GM18508 (cell line): ENCODE measurements around the gene PFKL.
"Not testable (repeated sequence)": the region's sequence is repeated elsewhere in the genome, so short reads cannot be mapped to it uniquely, and the experiment has no call there.

Experiments used
- ATAC-seq: cut with Tn5 transposase; IDR thresholded peaks from one replicate; pipeline ENCODE4 v1.9.1; 2021; ENCODE audit warnings: moderate number of reproducible peaks; ENCODE audit not compliant: insufficient read depth, unreplicated experiment

PFKL gene

GRCh38 chr21:44354775-44355771, 55.2 kb downstream of the PFKL start:
- no peak for ATAC-seq

GRCh38 chr21:44356160-44356559, 56.3 kb downstream of the PFKL start:
- ATAC-seq, result no peak

- ATAC-seq, result no peak
Measured at GRCh38 chr21:44356636-44357035, 56.8 kb downstream of the PFKL start.

GRCh38 chr21:44357064-44357837, 57.4 kb downstream of the PFKL start:
- no peak for ATAC-seq

- no peak for ATAC-seq
Measured at GRCh38 chr21:44359396-44359795, 59.5 kb downstream of the PFKL start.

- no peak for ATAC-seq
Measured at GRCh38 chr21:44360159-44360558, 60.3 kb downstream of the PFKL start.

- not testable (repeated sequence) for ATAC-seq
Measured at GRCh38 chr21:44361903-44362302, 62.0 kb downstream of the PFKL start.

GRCh38 chr21:44363278-44363677, 63.4 kb downstream of the PFKL start:
- ATAC-seq, result no peak

- ATAC-seq, result no peak
Measured at GRCh38 chr21:44364151-44365053, 64.5 kb downstream of the PFKL start.

- ATAC-seq, result no peak
Measured at GRCh38 chr21:44365251-44365966, 65.6 kb downstream of the PFKL start.

GRCh38 chr21:44365967-44366585, 66.2 kb downstream of the PFKL start:
- ATAC-seq, result no peak

GRCh38 chr21:44366586-44367211, 66.8 kb downstream of the PFKL start:
- ATAC-seq, result no peak

- ATAC-seq, result no peak
Measured at GRCh38 chr21:44368711-44369446, 69.0 kb downstream of the PFKL start.

- ATAC-seq, result no peak
Measured at GRCh38 chr21:44370027-44370735, 70.3 kb downstream of the PFKL start.

- no peak for ATAC-seq
Measured at GRCh38 chr21:44370786-44371410, 71.0 kb downstream of the PFKL start.

GRCh38 chr21:44371596-44371995, 71.7 kb downstream of the PFKL start:
- ATAC-seq, result no peak

- no peak for ATAC-seq
Measured at GRCh38 chr21:44372616-44373015, 72.8 kb downstream of the PFKL start.
